Sciatic nerve (tissue), 2 donors: Measurements from ENCODE around the gene MED16. TPM values are rescaled to one million over a fixed set of nuclear protein-coding genes. Genes with fewer than 3 reads are reported as not detected.

ENCODE experiments used
- ATAC-seq: fragments of 200-7000 bp; cut with Tn5 transposase; one replicate; pipeline ENCODE4 v1.9.1; 2020; ENCODE audit warnings: mild to moderate bottlenecking, moderate library complexity
- DNase-seq: peaks from one replicate; pipeline ENCODE4 v3.0.0-alpha.2; 2020; ENCODE audit warnings: low spot score
- intact Hi-C: fragments of 100-400 bp; cut with DNase I; formaldehyde crosslinking; loops from one replicate; pipeline ENCODE4 v1.14.2; 2022
- total RNA-seq: library from RNA; stranded (reverse); fragmentation: NEBNext Ultra II Directional; extraction: Animal tissue kit (Norgen Biotek cat#: 25700); gene quantifications from one replicate; pipeline ENCODE4 v1.2.1, GENCODE V29; 2021
- donor health status: DM: no; HTN: no; CAD: no.
- donor health status: DM: no; HTN: no; CAD: no.

Gene MED16
- total RNA-seq, 1 donor from 2014 or later: 55.7 TPM

GRCh38 chr19:929891-930258, 36.9 kb upstream of the MED16 start:
- intact Hi-C loops: no loop called here
- DNase-seq: no peak
- no peak for ATAC-seq

GRCh38 chr19:929203-929890, 36.4 kb upstream of the MED16 start:
- intact Hi-C loops: no loop called here
- DNase-seq (no peak), ATAC-seq (no peak)

- no peak for DNase-seq
- intact Hi-C loops: no loop called here
- no peak for ATAC-seq
Measured at GRCh38 chr19:928471-929202, 35.6 kb upstream of the MED16 start.

GRCh38 chr19:927780-928401, 34.9 kb upstream of the MED16 start:
- intact Hi-C loops: loop anchor here (2.0 kb wide), 1 partner anchor 55 kb away; no protein-coding TSS in a partner anchor
- ATAC-seq: peak; percentile 2
- DNase-seq: no peak

GRCh38 chr19:927351-927779, 34.4 kb upstream of the MED16 start:
- DNase-seq (peak; percentile 83), ATAC-seq (peak; percentile 28)
- intact Hi-C loops: loop anchor here (2.0 kb wide), 1 partner anchor 55 kb away; no protein-coding TSS in a partner anchor

GRCh38 chr19:926589-927350, 33.8 kb upstream of the MED16 start:
- intact Hi-C loops: loop anchor here (2.0 kb wide), 1 partner anchor 56 kb away; no protein-coding TSS in a partner anchor
- DNase-seq: peak; percentile 85
- peak; percentile 73 for ATAC-seq

GRCh38 chr19:926323-926588, 33.3 kb upstream of the MED16 start:
- intact Hi-C loops: loop anchor here (2.0 kb wide), 1 partner anchor 57 kb away; no protein-coding TSS in a partner anchor
- ATAC-seq: no peak

GRCh38 chr19:925526-926322, 32.7 kb upstream of the MED16 start, which contains the start of gene ARID3A:
TSS of gene ARID3A (plus strand) at chr19:926035. CDS start at chr19:929529, 3,494 bp downstream.
- intact Hi-C loops: loop anchor here (2.0 kb wide), 1 partner anchor 57 kb away; no protein-coding TSS in a partner anchor
- DNase-seq: peak; percentile 88
- peak; percentile 72 for ATAC-seq

More at GRCh38 chr19:926323-926588, 33.3 kb upstream of the MED16 start:
- DNase-seq: no peak

GRCh38 chr19:925087-925525, 32.1 kb upstream of the MED16 start:
- ATAC-seq (peak; percentile 27), DNase-seq (no peak)
- intact Hi-C loops: no loop called here

GRCh38 chr19:924553-925086, 31.6 kb upstream of the MED16 start:
- intact Hi-C loops: no loop called here
- ATAC-seq (no peak), DNase-seq (no peak)

GRCh38 chr19:920051-920864, 27.3 kb upstream of the MED16 start:
- intact Hi-C loops: no loop called here
- ATAC-seq (no peak), DNase-seq (no peak)

- ATAC-seq (no peak), DNase-seq (no peak)
- intact Hi-C loops: loop anchor here (5.0 to 10.0 kb wide), 2 partner anchors 125 to 147 kb away; partner anchors contain the start of gene PTBP1
Measured at GRCh38 chr19:919199-920050, 26.4 kb upstream of the MED16 start.

- DNase-seq (no peak), ATAC-seq (no peak)
- intact Hi-C loops: loop anchor here (5.0 to 10.0 kb wide), 2 partner anchors 124 to 146 kb away; partner anchors contain the start of gene PTBP1
Measured at GRCh38 chr19:918481-919198, 25.7 kb upstream of the MED16 start.

GRCh38 chr19:918152-918437, 25.1 kb upstream of the MED16 start:
- no peak for DNase-seq
- ATAC-seq: no peak
- intact Hi-C loops: loop anchor here (5.0 to 10.0 kb wide), 2 partner anchors 123 to 146 kb away; partner anchors contain the start of gene PTBP1

- intact Hi-C loops: loop anchor here (5.0 to 10.0 kb wide), 2 partner anchors 123 to 145 kb away; partner anchors contain the start of gene PTBP1
Measured at GRCh38 chr19:917323-918151, 24.6 kb upstream of the MED16 start, which contains the start of gene KISS1R. TSS of gene KISS1R (plus strand) at chr19:917333. CDS start at chr19:917503, 170 bp downstream.

More at GRCh38 chr19:917323-918151, 24.6 kb upstream of the MED16 start, which contains the start of gene KISS1R:
- ATAC-seq (no peak), DNase-seq (peak; percentile 62)
